ENCODE results near the gene DOCK8.

Gene DOCK8

DNA sequence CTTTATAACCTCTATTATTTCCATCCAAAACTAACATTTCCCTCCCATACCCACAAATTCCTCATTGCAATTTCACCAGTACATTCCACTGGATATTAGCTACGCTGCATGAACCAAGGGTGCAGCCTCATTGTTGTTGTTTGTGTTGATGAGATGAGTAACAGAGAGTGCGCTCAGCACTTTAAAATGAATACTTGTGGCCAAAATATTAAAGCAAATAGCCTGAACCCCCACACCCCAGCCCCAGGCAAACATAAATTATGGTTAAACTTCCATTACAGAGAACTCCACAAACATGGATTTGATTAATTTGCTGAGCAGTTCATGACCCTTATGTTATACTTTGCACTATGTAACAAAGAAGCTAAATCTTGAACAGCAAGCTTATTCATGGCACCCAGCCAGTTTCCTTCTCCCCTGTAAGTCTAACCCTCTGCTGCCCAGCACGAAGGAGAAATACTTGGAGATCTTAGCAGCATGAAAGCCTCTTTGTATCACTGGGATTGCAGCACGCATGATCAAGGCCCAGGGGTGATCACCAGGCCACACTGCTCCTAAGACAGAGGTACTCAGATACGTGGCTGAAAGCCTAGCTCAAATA is 205.0 kb downstream of the DOCK8 start:
- no peak for DNase-seq (ENCODE audit: low spot score)

DNA sequence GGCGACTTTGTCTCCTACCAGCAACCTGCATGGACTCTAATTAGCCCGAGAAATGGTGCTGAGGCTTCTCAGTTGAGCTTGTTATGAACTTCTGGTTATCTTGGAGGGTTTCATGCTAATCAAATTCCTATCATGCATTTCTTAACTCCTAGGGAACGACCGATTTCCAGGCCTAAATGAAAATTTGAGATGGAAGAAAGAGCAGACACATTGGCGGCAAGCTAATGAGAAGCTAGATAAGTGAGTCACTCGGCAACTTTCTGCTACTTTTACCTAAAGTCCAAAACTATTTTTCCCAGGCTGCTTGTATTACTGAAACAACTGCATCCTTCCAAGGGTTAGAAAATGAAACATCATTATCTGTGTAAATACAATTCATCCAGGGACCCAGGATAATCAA is 207.2 kb downstream of the DOCK8 start:
- no peak for DNase-seq (ENCODE audit: low spot score)

DNA sequence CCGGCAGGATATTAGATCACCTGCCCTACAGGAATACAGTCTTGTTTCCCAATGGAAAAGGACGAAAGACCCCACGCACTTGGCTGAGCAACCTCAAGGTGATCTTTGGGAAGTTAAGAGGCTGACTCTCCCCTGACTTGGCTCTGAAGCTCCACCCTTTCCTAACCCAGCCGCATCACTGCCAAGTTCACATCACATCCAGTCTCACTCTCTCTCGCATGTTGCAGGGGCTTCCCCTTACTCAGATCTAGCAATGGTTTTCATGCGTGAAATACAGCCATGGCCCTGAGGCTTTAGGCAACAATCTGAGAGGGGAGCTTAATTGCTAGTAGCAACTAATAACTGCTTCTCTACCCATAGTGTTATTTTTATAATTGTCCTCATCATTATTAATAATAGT is 211.6 kb downstream of the DOCK8 start:
- no peak for DNase-seq (ENCODE audit: low spot score)

DNA sequence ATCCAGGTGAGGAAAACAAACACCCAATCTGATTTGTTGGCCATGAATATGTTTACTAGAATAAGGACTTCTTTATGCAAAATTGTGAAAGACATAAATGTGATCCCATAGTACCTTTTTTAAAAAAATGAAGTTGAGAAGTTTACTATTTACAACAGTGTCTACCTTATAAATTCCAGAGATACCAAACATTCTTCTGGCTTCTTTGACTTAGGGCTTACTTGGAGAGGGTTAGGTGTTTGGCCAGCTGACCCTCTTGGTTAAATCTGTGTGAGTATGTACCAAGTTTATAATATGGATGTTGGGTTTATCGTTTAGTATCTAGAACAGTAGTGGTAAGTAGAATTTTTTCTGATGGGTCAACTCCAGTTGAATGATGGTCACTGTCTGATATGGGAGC is 212.3 kb downstream of the DOCK8 start:
- DNase-seq (ENCODE audit: low spot score), result no peak

DNA sequence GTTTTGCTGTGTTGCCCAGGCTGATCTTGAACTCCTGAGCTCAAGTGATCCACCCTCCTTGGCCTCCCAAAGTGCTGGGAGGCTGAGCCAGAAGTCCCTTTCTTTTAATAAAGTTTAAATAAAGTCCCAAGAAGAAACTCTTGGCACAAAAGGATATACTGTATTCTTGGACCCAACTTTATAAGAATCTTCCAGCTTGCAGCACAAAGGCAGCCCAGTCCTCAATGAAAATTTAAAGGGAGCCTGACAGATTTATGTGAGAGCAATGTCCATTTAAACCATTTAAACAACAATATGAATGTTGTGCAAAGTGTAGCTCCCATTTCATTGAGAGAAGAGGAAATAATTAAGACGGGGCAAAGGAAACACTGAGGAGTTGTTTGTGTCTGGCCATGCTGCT is 217.0 kb downstream of the DOCK8 start:
- DNase-seq (ENCODE audit: low spot score), result no peak

DNA sequence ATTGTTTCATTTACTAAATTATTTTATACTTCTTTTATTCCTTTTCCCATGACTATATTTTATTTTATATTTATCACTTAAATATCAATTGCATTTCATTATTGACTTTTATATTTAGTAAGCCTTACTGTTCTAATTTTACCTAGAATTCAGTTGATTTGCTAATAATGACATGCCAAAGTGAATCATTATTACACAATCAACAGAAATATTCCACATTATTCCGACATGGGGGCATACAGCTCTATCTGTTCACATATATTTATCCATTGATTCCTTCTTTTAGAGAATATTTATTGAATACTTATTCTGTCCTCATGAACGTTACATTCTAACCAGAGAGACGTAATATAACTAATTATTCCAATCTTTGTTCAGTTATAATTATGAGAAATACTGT is 221.8 kb downstream of the DOCK8 start:
- no peak for DNase-seq (ENCODE audit: low spot score)

DNA sequence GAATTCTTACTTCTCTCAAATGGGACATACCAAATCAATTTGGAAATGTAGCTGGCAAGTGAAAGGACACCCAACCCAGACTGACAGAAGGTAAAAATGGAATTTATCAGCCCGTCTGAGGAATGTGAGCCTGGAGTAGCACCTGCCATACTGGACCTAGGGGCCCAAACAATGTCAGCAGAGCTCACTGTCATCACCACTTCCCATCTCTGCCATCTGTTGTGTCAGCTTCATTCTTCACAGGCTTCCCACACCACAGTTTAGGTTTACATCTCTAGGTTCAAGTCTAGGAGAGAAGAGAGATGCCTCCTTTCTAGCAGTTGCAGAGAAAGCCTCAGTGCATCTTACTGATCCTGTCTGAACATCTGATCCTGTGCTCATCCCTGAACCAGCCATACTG is 222.4 kb downstream of the DOCK8 start:
- no peak for DNase-seq (ENCODE audit: low spot score)

DNA sequence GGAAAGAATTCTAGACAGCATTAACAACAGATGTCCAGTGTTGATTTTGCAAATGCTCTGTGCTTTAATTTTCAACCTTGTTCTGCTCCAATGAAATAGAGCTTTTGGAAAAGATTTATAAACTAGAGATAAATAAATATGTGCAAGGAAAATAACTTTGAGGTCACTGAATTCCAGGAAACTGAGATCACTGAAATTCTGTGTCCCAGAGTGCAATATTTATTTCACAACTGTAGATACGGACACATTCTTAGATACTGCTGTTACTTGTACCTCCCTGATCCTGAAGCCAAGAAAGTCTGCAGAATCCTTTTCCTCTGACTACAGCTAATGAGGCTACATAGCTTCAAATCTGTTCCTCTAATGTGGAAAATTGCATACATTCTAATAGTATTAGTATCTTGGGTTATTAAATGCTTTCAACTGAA is 222.9 kb downstream of the DOCK8 start:
- DNase-seq (ENCODE audit: low spot score), result no peak

DNA sequence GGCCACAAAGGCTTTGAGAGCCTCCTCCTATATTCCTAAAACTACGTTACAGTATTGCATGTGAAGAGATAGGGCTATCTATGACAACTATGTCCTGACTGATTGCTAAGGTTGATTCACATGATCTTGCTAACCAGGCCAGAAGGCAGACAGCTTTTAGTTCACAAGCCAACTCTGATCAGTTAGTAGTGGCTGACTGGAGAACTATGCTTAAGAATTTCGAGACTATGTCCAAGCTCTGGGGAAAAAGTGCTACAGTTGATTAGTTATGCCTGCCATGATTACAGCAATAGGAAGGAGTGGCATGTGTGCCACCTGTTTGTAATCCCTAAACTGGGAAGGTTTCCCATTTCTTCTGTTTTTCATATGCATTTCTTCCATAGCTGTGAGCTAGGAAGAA is 223.4 kb downstream of the DOCK8 start:
- no peak for DNase-seq (ENCODE audit: low spot score)

DNA sequence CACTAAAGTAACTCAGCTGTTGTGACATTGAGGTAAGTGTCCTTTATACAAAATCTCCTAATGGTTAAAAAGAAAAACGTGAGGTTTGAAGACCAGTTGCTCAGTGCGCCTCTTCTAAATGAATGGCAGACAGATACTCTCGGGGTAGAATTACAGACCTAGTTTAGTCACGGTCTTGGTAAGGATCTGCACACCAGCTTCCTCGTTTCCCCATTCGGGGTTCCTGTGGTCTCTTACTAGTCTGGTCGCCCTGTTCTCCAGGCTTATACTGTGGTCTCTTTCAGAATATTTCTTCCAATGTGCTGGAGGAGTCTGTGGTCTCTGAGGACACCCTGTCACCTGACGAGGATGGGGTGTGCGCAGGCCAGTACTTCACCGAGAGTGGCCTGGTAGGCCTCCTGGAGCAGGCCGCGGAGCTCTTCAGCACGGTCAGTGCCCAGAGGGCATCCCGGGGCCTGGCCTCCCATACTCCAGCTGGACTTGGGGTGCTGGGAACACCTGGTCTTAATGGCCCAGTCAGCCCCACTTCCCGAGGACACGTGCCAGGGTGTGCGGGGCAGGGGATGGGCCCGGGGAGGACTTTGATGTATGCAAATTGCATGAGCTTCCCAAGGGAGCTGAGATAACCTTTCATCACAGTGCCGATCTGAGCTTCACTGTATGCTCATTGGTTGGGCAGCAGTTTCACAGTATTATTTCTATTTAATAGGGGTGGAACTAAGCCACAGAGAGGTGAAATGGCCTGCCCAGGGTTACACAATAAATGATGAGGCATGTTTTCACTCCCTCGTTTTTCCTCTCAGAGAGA is 224.5 kb downstream of the DOCK8 start:
- DNase-seq (ENCODE audit: low spot score), result no peak

DNA sequence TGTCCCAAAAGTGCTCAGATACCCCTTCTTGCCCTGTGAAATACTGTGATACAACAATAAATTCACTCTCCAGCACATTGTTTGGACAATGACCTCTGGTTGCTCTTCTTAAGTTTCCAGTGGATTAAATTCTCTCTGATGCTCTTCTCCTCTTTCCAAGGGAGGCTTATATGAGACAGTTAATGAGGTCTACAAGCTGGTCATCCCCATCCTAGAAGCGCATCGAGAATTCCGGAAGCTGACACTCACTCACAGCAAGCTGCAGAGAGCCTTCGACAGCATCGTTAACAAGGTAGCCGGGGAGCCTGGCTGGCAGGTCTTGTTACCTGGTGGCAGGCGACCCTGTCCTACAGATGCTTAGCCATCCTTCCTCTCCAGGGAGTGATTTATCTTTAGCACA is 226.5 kb downstream of the DOCK8 start:
- DNase-seq (ENCODE audit: low spot score), result no peak

DNA sequence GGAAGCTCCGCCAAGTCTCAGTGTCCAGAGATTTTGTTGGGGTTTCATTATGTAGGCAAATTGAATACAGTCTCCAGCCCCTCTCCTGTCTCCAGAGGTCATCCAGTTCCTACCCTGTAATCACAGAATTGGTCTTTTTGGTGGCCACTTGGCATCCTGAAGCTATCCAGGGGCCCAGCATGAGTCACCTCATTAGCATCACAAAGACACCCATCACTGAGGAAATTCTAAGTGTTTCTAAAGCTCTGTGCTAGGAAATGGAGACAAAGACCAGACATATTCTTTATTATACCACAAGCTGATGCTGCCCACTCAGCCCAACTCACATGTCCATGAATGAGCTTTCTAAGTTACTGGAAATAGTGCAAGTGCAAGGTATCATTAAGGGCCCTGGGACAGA is 229.9 kb downstream of the DOCK8 start:
- no peak for DNase-seq (ENCODE audit: low spot score)

DNA sequence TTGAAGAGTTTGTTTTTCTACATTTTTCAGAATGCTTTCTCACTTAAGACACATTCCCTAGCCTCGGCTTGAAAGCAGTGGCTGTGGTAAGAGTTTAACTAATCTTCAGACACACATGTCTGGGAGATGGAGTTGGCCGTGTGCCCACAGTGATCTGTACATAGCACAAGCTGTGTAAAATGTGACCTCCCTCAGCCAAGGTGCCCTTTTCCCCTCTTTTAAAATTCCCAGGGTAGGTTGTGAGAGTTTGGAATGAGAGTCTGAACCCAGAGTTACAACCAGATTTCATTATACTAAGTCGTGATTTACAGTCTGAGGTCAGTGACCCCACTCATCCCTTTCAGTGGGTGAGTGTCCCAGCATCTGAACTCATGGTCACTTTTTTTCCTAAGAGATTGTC is 230.4 kb downstream of the DOCK8 start:
- DNase-seq (ENCODE audit: low spot score), result no peak

DNA sequence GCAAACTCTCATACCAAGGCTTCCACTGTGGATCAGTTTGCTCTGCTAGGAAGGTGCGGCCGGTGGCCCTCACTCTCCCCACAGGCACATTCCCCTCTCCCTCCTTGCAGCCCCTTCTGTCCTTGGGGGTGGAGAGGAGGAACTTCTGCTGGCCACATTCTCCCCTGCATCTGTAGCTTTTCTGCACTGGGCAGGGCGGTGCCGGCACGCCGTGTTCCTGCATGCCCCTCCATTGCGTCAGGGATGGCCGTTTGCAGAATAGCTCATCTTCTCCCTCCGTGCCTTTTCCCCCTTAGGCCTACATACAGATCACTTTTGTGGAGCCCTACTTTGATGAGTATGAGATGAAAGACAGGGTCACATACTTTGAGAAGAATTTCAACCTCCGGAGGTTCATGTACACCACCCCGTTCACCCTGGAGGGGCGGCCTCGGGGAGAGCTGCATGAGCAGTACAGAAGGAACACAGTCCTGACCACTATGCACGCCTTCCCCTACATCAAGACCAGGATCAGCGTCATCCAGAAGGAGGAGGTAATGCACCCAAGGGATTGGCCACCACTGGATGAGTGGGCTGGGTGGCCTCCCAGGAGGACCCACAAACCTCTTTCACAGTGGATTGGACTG is 231.5 kb downstream of the DOCK8 start:
- DNase-seq (ENCODE audit: low spot score), result no peak

DNA sequence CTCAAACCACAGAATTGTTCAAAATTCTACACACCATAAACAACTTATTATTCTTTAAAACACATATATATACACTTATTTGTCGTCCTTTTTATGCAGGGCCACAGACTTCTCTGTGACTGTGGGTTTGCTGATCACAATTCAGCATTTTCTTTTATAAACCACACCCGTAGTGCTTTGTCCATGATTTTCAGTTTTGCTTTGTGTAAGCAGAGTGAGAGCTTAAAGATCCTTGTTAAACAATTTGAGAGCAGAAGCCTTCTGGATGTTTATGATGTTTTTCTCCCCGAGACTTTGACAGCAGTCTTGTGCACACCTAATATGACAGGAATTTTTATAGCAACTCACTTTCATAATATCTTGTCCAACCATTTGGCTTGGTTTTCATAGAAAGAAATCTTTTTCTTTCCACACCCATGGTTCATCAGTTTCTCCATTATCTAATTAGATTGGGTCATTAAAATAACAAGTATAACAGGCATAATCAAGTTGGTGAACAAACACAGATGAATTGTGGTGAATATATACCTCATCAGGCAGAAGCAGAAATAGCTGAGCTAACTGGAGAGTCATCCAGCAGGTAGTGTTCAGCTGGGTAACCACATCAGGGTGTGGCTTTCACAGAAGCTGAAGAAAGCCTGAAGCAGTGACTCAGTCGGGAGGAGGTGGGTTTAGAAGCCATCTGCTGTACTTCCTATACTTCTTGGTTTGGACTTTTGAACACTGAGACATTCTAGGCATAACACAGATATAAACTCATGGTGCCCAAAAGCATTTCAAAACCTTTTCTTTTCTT is 232.8 kb downstream of the DOCK8 start:
- no peak for DNase-seq (ENCODE audit: low spot score)

DNA sequence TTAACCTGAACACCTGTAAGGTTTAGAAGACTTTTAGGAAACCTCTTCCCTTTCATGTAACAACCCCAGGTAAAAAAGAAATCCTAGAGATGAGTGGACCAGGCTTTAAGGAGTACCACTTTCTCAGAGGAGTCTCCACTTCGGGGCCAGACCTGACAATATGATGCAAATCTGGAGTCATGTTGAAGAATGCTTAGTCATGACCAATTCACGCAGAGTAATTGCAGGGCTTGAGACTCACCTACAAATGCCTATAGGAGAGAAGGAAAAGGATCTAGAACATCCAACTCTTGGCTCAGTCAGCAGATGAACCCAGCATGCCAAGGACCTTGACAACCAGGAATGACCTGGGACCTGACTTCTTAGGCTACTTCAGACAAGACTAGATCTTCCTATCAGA is 235.4 kb downstream of the DOCK8 start:
- DNase-seq (ENCODE audit: low spot score), result no peak

DNA sequence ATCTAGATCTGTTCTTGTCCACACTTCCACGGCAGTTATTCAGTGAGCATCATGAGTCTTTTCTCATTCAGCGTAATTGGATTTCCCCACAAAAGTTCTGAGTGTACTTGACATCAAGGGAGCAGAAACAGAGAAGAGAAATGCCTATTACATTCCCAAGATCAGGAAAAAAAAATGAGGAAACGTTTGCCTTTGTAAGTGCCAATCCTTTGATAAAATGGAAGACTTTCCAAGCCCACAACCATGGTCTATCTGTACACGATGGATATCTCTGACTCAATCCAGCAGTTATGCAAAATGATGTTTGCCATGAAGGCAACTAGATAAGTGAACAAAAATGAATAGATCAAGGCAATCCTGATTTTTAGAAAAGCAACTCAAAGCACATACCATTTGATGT is 235.9 kb downstream of the DOCK8 start:
- DNase-seq (ENCODE audit: low spot score), result no peak

DNA sequence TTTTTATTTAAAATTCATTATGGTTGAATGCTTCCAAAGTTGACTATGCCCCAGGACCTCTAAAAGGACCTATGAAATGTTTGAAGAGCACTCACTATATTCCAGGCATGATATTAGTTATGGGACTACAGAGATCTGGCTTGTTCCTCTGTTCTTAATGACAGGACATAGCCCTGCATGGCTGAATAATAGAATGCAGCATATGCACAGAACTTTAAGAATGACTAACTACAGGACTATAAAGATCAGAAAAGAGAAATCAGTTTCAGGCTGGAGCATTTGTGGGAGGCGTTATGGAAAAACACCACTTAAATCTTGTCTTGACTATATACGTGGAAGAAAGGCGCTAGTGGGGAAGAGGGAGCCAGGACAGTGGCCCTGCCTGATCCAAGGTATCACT is 239.2 kb downstream of the DOCK8 start:
- no peak for DNase-seq (ENCODE audit: low spot score)

DNA sequence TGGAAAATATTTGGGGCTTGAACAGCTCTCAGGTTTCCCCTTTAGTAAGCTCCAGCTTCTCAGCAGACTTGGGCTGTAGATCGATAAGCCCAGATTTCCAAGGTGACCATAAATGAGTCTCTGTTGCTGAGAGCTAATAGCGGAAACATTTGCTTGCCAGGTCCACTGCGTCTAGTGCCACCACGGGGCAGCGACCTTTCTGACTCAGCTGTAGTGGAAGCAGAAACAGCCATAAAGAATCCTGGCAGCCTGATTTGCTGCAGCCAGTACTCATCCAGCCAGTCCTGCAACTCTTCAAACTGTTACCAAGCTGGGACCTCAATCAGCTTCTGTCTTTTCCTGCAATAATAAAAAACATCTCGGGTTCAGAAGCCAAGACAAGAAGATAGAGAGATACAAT is 241.7 kb downstream of the DOCK8 start:
- DNase-seq (ENCODE audit: low spot score), result no peak

DNA sequence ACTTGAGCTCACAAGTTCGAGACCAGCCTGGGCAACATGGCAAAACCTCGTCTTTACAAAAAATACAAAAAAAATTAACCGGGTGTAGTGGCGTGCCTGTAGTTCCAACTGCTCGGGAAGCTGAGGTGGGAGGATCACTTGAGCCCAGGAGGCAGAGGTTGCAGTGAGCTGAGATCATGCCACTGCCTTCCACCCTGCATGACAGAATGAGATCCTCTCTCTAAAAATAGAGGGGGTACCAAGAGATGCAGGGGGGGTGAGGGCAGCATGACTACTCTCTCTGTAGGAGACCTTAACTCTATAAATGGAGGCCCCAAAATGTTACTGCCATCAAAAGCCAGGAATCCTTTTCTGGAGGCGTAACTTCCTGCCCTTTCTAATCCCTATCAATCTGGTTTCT is 243.9 kb downstream of the DOCK8 start:
- DNase-seq (ENCODE audit: low spot score), result no peak

DNA sequence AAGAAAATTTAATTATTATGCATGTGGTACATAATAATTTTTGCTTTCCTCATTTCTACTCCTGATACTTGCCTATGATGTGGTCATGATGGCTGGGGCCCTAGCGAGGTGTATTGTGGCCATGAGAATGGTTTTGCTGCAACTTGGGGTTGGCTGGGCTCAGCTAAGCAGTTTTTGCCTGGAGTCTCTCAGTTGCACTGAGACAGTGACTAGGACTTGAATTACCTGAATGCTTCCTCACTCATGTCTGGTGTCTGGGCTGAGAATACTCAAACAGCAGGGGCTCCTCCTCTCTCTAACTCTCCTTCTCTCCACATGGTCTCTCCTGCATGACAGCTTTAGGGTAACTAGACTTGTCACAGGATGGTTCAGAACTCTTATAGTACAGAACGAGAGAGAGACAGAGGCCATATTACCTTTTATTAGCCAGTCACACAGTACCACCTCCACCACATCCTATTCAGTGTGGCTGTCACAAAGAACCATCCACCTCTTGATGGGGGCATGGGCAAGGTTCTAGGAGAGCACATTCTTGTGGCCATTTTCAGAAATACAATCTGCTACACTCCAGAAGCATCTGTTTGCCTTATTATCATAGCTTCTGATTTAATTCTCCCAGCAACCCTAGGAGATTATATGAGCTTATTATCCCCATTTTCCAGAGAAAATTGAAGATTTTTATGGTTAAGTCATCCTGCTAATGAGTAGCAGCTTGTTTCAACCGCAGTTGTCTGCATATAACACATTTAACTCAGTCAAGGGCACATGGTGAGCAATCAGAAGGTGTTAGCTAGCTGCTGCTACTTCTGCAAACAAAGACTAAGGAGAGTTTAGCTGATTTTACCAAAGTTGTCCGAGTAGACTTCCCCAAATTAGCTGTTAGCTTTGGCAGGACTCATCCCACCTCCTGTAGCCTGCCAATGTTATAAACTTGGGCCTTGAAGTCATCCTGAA is 245.1 kb downstream of the DOCK8 start:
- DNase-seq (ENCODE audit: low spot score), result peak; percentile 11

DNA sequence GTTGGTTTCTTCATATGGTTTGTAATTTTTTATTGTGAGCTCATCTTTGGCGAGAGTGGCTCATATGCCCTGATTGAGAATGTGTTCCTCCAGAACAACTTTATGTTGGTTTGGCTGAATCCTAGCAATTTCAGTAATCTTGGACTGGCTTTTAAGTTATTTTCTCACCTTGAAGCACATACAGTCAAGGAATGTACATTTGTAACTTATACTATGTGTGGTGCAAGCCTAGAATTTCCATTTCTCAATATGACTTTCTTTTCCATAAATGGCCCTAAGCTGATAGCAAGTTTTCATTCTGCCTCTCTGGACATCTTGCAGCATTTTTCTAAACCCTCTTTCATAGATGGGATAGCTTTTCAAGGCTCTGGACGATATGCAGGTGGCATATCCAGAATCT is 247.5 kb downstream of the DOCK8 start:
- DNase-seq (ENCODE audit: low spot score), result no peak

Measured in NAMALWA (cell line).